Osteoblast (primary cell): ENCODE data around the gene OVCH2. TPM values are rescaled to one million over a fixed set of nuclear protein-coding genes. Genes with fewer than 3 reads are reported as not detected.

Source experiments
- DNase-seq: peaks from one replicate; pipeline ENCODE4 v3.0.0; 2011; ENCODE audit warnings: low spot score, mixed read lengths; ENCODE audit not compliant: insufficient read length; ENCODE audit errors: missing footprints
- H2AFZ ChIP-seq: 2 replicates; pipeline ENCODE4 v1.6.0; 2011; ENCODE audit warnings: mild to moderate bottlenecking, low read length
- H3K27ac ChIP-seq: 2 replicates; pipeline ENCODE4 v1.5.1; 2011; ENCODE audit warnings: mild to moderate bottlenecking, low read depth, low read length, moderate library complexity
- H3K27me3 ChIP-seq: 2 replicates; pipeline ENCODE4 v1.6.0; 2012; ENCODE audit warnings: mild to moderate bottlenecking, control low read depth, inconsistent platforms, low read length, moderate library complexity; ENCODE audit not compliant: insufficient read depth
- H3K36me3 ChIP-seq: 2 replicates; pipeline ENCODE4 v1.5.1; 2011; ENCODE audit warnings: mild to moderate bottlenecking, low read length, control low read depth, moderate library complexity; ENCODE audit not compliant: insufficient read depth
- H3K4me1 ChIP-seq: 2 replicates; pipeline ENCODE4 v1.5.1; 2011; ENCODE audit warnings: mild to moderate bottlenecking, low read length, control low read depth, moderate library complexity; ENCODE audit not compliant: insufficient read depth
- H3K4me2 ChIP-seq: 2 replicates; pipeline ENCODE4 v1.6.0; 2011; ENCODE audit warnings: mild to moderate bottlenecking, low read length; ENCODE audit not compliant: insufficient read depth
- H3K4me3 ChIP-seq: fragments of 200-600 bp; sonication (generic); 3 replicates; pipeline ENCODE4 v1.5.1; 2012; ENCODE audit warnings: mild to moderate bottlenecking, low read length, inconsistent platforms; ENCODE audit not compliant: insufficient read depth
- H3K79me2 ChIP-seq: 2 replicates; pipeline ENCODE4 v1.6.0; 2012; ENCODE audit warnings: mild to moderate bottlenecking, low read length, control low read depth, inconsistent platforms; ENCODE audit not compliant: insufficient read depth
- H3K9me3 ChIP-seq: 2 replicates; pipeline ENCODE4 v1.5.1; 2011; ENCODE audit warnings: low read depth, low read length, control low read depth
- H4K20me1 ChIP-seq: 2 replicates; pipeline ENCODE4 v1.6.0; 2012; ENCODE audit warnings: mild to moderate bottlenecking, low read length, control low read depth; ENCODE audit not compliant: insufficient read depth
- CTCF ChIP-seq: IDR thresholded peaks from 2 replicates; pipeline ENCODE4 v1.5.1; 2011; ENCODE audit warnings: mild to moderate bottlenecking, low read depth, low read length, moderate library complexity; ENCODE audit errors: extremely low read depth
- total RNA-seq: library from RNA; depleted of rRNA; stranded (reverse); fragments of >200 nt; gene quantifications from 2 replicates; pipeline ENCODE4 v1.2.3, GENCODE V29; 2012

The OVCH2 gene
- total RNA-seq, 1 donor, result not detected

GRCh38 chr11:7648264-7648663 lies 58.0 kb downstream of the OVCH2 start:
- Histone ChIP-seq H3K79me2 (no peaks in the 10 kb centered on the region), H4K20me1 (no peaks in the 10 kb centered on the region), H3K36me3 (no peaks in the 10 kb centered on the region), H2AFZ (no peak overlapping the region), H3K27ac (no peak overlapping the region), H3K4me2 (no peak overlapping the region), H3K4me1 (no peaks in the 10 kb centered on the region), H3K27me3 (no peaks in the 10 kb centered on the region), H3K4me3 (no peak overlapping the region), H3K9me3 (no peaks in the 10 kb centered on the region)
- no peak for DNase-seq
- TF ChIP-seq CTCF, result no peak

GRCh38 chr11:7646866-7647265 lies 59.4 kb downstream of the OVCH2 start:
- Histone ChIP-seq H3K4me2 (no peak overlapping the region), H3K79me2 (no peaks in the 10 kb centered on the region), H3K36me3 (no peaks in the 10 kb centered on the region), H3K9me3 (no peaks in the 10 kb centered on the region), H3K4me1 (no peaks in the 10 kb centered on the region), H4K20me1 (no peaks in the 10 kb centered on the region), H3K27me3 (no peaks in the 10 kb centered on the region), H2AFZ (no peak overlapping the region), H3K27ac (no peak overlapping the region), H3K4me3 (no peak overlapping the region)
- no peak for TF ChIP-seq CTCF
- no peak for DNase-seq

DNA sequence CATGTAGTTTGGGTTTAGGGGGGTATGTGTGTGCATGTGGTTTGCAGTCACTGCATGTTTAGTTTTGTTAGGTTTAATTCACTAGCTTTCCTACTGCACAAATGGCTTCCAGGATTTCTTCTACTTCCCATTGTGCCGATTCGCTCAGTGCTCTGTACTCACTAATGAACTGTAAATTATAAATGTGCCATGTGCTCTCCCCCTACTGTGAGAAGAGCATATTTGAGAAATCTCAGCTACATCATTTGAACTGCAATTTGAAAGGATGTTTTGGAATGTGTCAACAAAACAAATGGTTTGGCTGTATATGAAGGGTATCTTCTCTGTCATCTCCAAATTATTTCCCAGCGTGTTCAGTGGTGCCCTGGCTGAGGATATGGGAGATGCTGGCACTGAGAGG lies 61.1 kb downstream of the OVCH2 start:
- no peaks in the 10 kb centered on the region for H3K4me1 ChIP-seq
- H4K20me1 ChIP-seq, result no peaks in the 10 kb centered on the region
- H3K36me3 ChIP-seq, result peaks cover 3% of the 10 kb centered on the region
- TF ChIP-seq CTCF, result no peak
- no peaks in the 10 kb centered on the region for H3K79me2 ChIP-seq
- no peak overlapping the region for H3K27ac ChIP-seq
- H3K9me3 ChIP-seq, result no peaks in the 10 kb centered on the region
- H3K4me2 ChIP-seq, result no peak overlapping the region
- no peak overlapping the region for H3K4me3 ChIP-seq
- H3K27me3 ChIP-seq, result no peaks in the 10 kb centered on the region
- DNase-seq, result no peak
- H2AFZ ChIP-seq, result no peak overlapping the region

GRCh38 chr11:7643314-7643713 lies 63.0 kb downstream of the OVCH2 start:
- Histone ChIP-seq H3K4me2 (no peak overlapping the region), H3K4me3 (no peak overlapping the region), H3K36me3 (peaks cover 3% of the 10 kb centered on the region), H3K79me2 (no peaks in the 10 kb centered on the region), H3K9me3 (no peaks in the 10 kb centered on the region), H2AFZ (no peak overlapping the region), H3K27ac (no peak overlapping the region), H3K27me3 (no peaks in the 10 kb centered on the region), H4K20me1 (no peaks in the 10 kb centered on the region), H3K4me1 (no peaks in the 10 kb centered on the region)
- no peak for TF ChIP-seq CTCF
- no peak for DNase-seq
